HG03571 (cell line): ENCODE data around the gene ING4.

ENCODE experiments used
- ATAC-seq: cut with Tn5 transposase; IDR thresholded peaks from one replicate; pipeline ENCODE4 v1.9.1; 2021; ENCODE audit not compliant: unreplicated experiment

Gene ING4

GRCh38 chr12:6608592-6609281, 54.2 kb downstream of the ING4 start:
- no peak for ATAC-seq

DNA sequence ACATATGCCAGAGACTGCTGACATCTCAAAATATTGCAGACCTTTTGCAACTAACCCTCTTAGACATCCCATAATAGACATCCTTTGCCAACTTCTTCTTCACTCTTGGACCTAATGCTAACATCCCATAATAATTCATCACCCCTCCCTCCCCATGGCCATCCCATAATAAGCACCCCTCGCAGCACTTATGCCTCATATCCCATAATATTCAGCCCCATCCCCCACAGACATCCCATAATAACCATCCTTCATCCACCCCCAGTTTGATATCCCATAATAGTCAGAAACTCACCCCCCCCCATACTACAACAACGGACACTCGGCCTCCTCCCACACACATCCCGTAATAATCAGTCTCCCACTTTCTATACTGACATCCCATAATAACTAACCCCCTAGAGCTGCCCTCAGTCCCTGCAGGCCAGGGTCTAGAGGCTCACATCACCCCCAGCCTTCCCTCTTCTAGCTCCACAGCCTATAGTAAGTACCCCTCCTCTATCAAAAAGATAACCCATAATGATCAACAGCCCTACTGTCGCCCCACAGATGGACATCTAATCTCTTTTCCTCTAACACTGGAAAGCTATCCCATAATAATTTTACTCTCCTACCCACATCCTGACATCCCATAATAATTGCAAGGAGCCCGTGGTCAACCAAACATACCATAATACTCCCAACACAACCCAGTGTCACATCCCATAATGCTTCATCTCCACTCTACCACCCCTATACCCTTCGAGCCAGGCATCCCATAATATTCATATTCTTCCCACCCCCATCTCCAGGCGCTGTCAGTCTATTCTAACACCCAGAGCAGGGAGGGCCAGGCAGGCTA, 54.9 kb downstream of the ING4 start:
- no peak for ATAC-seq

GRCh38 chr12:6606331-6607131, 56.4 kb downstream of the ING4 start:
- ATAC-seq: no peak

DNA sequence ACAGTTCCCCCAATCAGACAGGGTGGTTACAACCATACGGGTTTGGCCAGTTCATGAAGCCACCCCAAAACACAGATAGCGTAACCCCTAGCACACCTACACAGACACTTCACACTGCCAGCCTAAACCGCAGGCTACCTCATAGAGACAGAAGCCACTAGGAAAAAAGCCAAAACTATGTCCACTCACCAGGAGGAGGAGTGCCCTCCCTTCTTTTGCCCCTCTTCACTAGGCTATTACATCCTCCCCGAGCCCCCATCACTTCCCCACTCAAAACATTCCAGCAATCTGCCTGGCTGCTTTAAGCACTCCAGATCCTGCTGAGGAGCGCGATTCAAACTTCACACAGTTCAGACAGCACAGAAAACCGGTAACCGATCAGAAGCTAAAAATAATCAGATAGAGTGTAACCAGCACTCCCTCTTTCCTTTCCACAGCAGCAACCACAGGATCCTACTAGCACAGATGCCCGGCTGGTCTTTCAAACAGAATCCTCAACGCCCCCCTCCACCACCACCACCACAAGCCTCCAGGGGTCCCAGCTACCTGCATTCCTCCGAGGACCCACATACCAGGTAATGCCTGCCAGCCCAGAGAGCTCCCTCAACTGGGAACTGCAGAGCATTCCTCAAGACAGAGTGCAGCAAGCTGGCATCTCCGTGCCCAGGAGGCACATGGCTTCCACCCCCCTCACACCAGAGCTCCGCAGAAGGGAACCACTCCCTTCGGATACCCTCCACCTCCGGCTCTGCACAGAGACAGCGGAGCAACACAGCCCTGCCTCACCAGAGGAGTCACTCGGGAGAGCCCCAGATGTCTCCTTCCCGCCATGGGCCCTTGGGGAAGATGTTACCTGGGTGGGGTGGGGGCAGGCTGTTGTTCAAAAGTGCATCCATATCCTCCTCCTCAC, 57.2 kb downstream of the ING4 start:
- no peak for ATAC-seq

- no peak for ATAC-seq
Observed at GRCh38 chr12:6604259-6605029, 58.5 kb downstream of the ING4 start.

- no peak for ATAC-seq
Observed at GRCh38 chr12:6603095-6603567, 59.8 kb downstream of the ING4 start.

GRCh38 chr12:6602526-6602925, 60.4 kb downstream of the ING4 start:
- ATAC-seq: no peak
